Activated CD4-positive, alpha-beta T cell treated with anti-CD3 and anti-CD28 coated beads for 48 hours (primary cell): ENCODE measurements around the gene FRMD5.
"Not testable (repeated sequence)": the region's sequence is repeated elsewhere in the genome, so short reads cannot be mapped to it uniquely, and the experiment has no call there.

Experiments
- DNase-seq: peaks from one replicate; pipeline ENCODE4 v3.0.0-alpha.2; 2020

FRMD5 gene

GRCh38 chr15:44029003-44029402 is 166.1 kb downstream of the FRMD5 start:
- DNase-seq, result no peak

- peak; percentile 7 for DNase-seq
Observed at GRCh38 chr15:44028349-44028748, 166.7 kb downstream of the FRMD5 start.

DNA sequence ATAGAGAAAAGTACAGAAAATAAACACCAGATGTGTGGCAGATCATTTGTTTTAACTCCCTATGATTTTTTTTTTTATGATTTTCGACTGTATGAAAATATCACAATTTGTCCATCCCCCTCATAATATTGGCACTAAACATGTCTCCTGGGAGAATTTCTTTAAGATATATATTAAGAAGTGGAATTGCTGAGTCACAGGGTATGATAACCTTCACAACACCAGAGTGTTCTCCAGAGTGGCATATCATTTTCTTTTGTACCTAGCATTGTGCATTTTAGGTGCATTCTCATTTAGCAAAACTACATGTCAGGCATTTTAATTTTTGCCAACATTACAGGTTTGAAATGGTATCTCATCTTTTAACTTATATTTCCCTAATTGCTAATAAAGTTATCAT is 170.9 kb downstream of the FRMD5 start:
- no peak for DNase-seq

- DNase-seq, result no peak
Observed at GRCh38 chr15:44023176-44023575, 171.9 kb downstream of the FRMD5 start.

DNA sequence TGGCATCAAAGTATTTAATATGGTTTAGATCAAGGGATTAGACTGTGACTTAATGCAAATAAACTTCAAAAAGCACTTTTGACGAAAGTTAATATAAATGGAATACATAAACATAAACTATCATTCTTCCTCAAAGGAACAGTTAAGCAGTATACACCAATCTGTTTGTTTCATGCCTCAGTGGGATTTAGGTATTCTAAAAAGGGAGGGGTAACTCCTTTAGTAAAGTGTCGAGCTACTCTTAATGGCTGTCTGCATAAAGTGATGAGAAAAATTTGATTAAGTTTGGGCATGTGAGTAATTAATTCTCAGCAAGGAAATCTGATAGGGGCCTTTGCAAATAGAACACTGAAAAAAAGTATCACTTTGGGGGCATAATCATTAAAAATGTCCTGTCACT is 176.9 kb downstream of the FRMD5 start:
- DNase-seq, result no peak

DNA sequence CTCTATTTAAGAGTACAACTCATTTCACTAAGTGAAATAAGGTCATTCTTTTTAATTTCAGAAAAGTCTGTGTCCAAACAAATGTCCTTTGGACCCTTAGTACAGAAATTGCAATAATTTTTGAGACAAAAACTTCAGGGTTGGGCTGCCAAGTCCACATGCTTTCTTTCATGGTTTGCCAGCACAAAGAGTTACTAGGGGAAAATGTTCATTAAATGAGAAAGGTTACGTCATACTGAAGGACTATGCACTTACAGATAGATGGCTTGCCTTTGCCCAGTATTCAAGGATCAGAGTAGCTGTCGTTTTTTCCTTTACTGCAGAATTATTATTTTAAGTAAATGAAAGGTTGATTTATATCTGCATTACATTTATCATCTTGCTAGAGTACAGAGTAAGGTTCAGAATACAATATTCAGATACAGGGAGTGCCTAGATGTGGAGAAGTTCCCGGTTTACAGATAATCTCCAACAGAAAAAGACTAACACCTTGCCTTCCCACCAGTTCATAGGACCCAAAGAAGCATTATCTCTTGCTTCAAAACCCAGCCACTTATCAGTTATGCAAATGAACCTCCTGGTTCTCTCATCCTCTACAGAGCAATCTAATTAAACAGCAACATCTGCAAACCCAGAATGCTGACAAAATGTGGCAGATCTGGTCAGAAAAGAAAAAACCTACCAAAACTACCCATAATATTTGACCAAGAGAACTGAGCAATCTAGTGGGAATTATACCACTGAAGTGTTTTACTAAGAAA is 179.3 kb downstream of the FRMD5 start:
- DNase-seq, result no peak

GRCh38 chr15:44011238-44011854 is 183.7 kb downstream of the FRMD5 start:
- DNase-seq, result no peak

- no peak for DNase-seq
Observed at GRCh38 chr15:44010089-44010488, 185.0 kb downstream of the FRMD5 start.

- no peak for DNase-seq
Observed at GRCh38 chr15:44009038-44009437, 186.0 kb downstream of the FRMD5 start.

DNA sequence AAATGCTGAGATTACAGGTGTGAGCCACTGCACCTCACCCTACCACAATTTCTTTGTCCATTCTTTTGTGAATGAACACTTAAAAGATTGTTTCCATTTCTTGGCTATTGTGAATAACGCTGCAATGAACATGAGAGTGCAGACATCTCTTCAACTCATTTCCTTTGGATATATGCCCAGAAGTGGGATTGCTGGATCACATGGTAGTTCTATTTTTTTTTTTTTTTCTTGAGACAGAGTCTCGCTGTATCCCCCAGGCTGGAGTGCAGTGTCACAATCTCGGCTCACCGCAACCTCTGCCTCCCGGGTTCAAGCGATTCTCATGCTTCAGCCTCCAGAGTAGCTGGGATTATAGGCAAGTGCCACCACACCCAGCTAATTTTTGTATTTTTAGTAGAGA is 194.8 kb downstream of the FRMD5 start:
- not testable (repeated sequence) for DNase-seq

DNA sequence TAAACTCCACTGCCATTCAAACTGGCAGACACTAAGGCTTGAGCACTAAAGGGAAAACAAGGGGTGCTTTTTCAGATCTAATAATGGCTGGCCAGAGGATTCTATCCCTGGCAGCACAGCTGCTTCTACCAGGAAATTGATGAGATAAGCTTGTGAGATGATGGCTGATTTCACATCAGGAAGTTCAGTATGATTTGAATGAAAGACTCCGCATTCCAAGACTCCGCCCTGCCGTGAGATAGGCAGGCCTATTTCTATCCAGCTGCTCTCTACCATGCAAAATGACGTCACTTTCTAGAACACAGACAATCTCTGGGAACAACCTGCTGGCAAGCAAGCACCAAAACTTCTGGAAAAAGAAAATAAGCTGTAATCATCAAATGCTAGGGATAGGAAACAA is 196.5 kb downstream of the FRMD5 start:
- DNase-seq, result no peak

GRCh38 chr15:43991206-43991605 is 203.9 kb downstream of the FRMD5 start:
- DNase-seq, result no peak

DNA sequence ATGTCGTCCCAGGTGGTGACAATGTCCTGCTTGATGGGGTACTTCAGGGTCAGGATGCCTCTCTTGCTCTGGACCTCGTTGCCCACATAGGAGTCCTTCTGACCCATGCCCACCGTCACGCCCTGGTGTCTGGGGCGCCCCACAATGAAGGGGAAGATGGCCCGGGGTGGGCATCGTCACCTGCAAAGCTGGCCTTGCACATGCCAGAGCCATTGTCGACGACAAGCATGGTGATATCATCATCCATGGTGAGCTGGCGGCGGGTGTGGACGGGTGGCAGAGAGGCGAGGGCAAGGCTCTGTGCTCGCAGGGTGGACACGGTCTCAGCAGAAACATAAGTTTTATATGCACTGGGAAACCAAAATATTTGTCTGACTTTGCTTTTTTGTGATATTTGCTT is 205.1 kb downstream of the FRMD5 start:
- DNase-seq, result no peak

DNA sequence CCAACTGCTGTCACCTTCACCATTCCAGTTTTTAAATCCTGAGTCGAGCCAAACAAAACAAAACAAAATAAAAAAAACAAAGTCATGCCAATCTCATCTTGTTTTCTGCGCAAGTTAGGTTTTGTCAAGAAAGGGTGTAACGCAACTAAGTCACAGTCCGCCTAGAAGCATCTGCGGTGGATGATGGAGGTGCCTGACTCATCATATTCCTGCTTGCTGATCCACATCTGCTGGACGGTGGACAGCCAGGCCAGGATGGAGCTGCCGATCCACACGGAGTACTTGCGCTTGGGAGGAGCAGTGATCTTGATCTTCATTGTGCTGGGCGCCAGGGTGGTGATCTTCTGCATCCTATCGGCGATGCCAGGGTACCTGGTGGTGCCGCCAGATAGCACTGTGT is 206.2 kb downstream of the FRMD5 start:
- no peak for DNase-seq

GRCh38 chr15:43987924-43988323 is 207.1 kb downstream of the FRMD5 start:
- no peak for DNase-seq

- no peak for DNase-seq
Observed at GRCh38 chr15:43985976-43986680, 208.9 kb downstream of the FRMD5 start.

DNA sequence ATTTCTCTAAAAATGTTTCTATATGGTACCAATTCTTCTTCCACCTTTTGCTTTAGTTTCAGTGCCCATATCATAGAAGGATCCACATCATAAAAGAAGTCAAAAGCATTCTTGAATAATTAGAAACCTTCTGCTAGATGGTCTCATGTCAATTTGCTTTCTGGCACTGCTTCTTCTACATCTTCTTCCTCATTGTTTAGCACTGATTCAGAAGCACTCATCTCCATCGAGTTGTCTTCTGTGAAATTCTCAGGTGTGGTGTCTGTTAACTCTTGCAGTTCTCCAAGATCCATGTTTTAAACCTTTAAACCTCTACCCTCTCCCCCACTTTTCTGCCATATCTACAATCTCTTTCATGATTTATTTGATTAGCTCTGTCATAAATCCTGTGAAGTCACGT is 213.5 kb downstream of the FRMD5 start:
- DNase-seq, result no peak

DNA sequence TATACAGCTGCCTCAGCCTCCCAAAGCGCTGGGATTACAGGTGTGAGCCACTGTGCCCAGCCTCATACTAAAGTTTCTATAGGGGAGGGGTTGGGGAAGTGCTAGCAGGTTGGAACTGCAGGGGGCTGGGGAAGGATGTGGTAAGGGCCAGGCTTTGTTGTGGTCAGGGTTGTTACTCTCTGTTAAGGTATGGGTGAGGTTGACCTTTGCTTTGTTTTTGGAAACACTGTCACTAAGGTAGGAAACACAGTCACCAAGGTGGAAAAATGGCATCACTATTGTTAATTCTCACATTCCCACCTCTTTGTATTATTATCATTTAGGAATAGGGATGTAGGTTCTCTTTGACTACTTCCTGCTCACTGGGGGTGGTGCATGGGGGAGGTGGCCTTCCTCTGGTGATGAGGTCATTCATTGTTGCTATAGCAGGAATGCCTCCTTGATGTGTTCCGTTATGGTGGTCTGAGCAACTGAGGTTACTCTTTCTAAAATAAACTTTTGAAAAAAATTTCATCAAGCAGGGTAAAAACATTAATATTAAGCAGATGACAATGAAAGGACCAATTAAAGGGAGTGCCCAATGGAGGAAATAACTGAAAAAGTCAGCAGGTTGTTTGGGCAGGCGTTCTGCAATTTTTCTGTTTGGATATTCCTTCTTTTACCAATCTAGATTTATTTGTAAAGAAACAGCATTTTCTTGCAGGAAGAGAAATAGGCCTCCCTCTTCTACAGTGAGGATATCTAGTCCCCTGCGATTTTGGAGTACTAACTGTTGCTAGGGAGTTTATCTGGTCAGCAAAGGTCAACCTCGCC is 217.8 kb downstream of the FRMD5 start:
- peak; percentile 77 for DNase-seq

GRCh38 chr15:43975770-43976169 is 219.3 kb downstream of the FRMD5 start:
- DNase-seq, result no peak

DNA sequence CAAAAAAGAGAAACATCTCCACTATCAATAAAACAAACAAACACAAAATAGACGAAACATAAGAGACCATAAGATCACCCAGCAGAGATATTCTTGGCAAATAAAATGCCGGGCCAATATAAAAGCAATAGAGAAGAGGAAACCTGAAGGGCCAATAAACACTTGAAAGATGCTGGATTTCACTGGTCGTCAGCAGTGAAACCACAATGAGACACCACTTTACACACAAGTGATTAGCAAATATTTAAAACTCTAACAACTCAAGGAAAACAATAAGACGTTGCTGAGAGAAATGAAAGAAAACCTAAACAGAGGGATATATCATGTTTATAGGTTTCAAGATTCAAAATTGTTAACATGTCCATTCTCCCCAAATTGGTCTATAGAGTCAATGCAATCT is 219.7 kb downstream of the FRMD5 start:
- DNase-seq, result no peak

GRCh38 chr15:43974852-43975251 is 220.2 kb downstream of the FRMD5 start:
- DNase-seq, result no peak

DNA sequence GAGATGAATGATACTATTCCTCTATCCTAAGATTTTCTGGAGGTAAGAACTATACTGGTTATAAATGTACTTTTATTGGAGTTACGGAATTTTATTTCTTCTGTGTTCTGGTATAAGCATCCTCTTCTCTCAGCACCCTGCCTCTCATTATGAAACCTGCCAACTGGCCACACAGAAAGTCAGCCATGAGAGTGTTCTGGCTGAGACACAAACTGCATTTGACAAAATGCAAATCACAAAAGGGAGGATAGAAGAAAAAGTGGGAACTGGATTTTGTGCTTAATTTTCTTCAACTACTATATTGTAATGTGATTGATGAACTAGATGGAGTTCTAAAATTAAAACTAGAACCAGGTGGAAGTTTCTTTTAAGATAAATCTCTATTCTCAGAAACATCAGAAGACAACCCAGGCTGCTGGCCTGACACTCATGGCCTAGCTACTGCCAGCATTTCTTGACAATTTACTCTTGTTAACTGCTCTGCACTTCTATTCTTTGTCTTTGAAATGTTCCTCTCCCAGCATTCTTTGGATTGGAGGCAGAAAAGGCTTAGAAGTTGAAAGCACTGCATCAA is 225.2 kb downstream of the FRMD5 start:
- DNase-seq, result no peak

DNA sequence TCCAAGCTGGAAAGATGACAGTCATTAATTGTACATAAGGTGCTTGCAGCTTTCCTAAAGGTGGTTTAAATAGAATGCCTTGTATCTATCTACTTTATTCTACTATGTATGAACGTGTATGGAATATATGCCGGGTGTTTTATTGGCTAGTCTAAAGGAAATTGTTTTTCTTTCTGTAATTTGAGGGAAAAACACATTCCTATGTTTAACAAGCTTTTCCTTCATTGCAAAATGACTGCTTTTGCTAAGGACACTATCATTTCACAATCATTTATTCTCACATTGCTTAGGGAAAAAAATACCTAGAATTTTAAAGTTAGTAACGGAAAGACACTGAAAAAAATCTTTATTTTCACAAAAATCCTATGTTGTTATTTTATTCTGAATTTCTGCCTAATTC is 226.5 kb downstream of the FRMD5 start:
- no peak for DNase-seq
